Measurements from ENCODE around the gene HVCN1. TPM values are rescaled to one million over a fixed set of nuclear protein-coding genes. Genes with fewer than 3 reads are reported as not detected.

The HVCN1 gene
- total and polyA plus RNA-seq, 4 donors: 9.1 to 16.7 (median 10.8) TPM

DNA sequence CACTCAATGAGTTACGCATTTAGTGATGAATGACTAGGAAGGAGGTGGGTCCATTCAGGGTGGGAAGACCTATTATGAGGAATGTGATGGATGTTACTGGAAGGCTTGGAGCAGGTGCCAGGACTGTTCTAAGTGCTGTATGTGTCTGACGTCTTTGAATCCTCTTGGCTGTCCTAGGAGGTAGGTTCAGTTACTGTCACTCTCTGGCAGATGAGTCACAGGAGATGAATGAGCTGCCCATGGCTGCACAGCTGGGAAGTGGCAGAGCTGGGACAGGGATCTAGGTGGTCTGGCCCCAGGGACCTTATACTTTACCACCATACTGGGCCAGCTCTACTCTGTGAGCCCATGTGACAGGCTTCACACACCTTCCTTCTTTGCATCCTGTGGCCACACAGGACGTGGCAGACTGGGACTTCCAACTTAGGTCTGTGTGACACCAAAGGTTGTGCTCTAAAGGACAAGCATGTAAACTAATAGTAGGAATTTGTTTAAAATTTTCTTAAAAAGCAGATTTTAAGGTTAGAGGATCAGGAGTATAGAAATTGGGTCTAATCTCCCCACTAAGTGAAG, 51.0 kb downstream of the HVCN1 start:
- 75 to 76% methylated on average over 3 of the region's 3 CpGs for WGBS, 2 donors
- Histone ChIP-seq H3K9me3 (ENCODE audit: control insufficient read depth in 4 of 4, insufficient read depth in 3 of 4, low read length in 3 of 4) (no peaks in the 10 kb centered on the region), H3K4me1 (ENCODE audit: control insufficient read depth in 5 of 5, insufficient read depth in 5 of 5, low read length in 5 of 5) (no peaks in the 10 kb centered on the region), H3K4me3 (no peak overlapping the region), H3K27me3 (ENCODE audit: control insufficient read depth in 3 of 3, insufficient read depth in 3 of 3, low read length in 2 of 3) (no peaks in the 10 kb centered on the region), H3K9ac (ENCODE audit: insufficient read depth in 1 of 2, low read length in 2 of 2) (no peak overlapping the region), H3K36me3 (ENCODE audit: control insufficient read depth in 4 of 4, insufficient read depth in 4 of 4, low read length in 4 of 4) (peaks cover 0 to 21% (median 5%) of the 10 kb centered on the region in 4 donors), H3K27ac (ENCODE audit: low read depth in 1 of 2, low read length in 1 of 2) (no peak overlapping the region)
- DNase-seq: no peak
- no peak for ATAC-seq (ENCODE audit: insufficient read depth, low FRiP score)
- TF ChIP-seq, protein P1, sequence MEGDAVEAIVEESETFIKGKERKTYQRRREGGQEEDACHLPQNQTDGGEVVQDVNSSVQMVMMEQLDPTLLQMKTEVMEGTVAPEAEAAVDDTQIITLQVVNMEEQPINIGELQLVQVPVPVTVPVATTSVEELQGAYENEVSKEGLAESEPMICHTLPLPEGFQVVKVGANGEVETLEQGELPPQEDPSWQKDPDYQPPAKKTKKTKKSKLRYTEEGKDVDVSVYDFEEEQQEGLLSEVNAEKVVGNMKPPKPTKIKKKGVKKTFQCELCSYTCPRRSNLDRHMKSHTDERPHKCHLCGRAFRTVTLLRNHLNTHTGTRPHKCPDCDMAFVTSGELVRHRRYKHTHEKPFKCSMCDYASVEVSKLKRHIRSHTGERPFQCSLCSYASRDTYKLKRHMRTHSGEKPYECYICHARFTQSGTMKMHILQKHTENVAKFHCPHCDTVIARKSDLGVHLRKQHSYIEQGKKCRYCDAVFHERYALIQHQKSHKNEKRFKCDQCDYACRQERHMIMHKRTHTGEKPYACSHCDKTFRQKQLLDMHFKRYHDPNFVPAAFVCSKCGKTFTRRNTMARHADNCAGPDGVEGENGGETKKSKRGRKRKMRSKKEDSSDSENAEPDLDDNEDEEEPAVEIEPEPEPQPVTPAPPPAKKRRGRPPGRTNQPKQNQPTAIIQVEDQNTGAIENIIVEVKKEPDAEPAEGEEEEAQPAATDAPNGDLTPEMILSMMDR (IDR thresholded peaks at IDR 0.05; ENCODE audit: control extremely low read depth, extremely low read depth): no peak

GRCh38 chr12:110636516-110636915, 52.4 kb downstream of the HVCN1 start:
- TF ChIP-seq, protein P1 (IDR thresholded peaks at IDR 0.05; ENCODE audit: control extremely low read depth, extremely low read depth): no peak
- no peaks in the 10 kb centered on the region for H3K9me3 ChIP-seq (ENCODE audit: control insufficient read depth in 4 of 4, insufficient read depth in 3 of 4, low read length in 3 of 4)
- no peaks in the 10 kb centered on the region for H3K27me3 ChIP-seq (ENCODE audit: control insufficient read depth in 3 of 3, insufficient read depth in 3 of 3, low read length in 2 of 3)
- 86 to 94% methylated on average over 5 of the region's 5 CpGs for whole genome bisulfite sequencing, 2 donors
- H3K4me1 ChIP-seq (ENCODE audit: control insufficient read depth in 5 of 5, insufficient read depth in 5 of 5, low read length in 5 of 5): no peaks in the 10 kb centered on the region
- DNase-seq: no peak
- no peak overlapping the region for H3K27ac ChIP-seq (ENCODE audit: low read depth in 1 of 2, low read length in 1 of 2)
- peaks cover 0 to 28% (median 7%) of the 10 kb centered on the region in 4 donors for H3K36me3 ChIP-seq (ENCODE audit: control insufficient read depth in 4 of 4, insufficient read depth in 4 of 4, low read length in 4 of 4)
- no peak overlapping the region for H3K4me3 ChIP-seq
- no peak for ATAC-seq (ENCODE audit: insufficient read depth, low FRiP score)
- no peak overlapping the region for H3K9ac ChIP-seq (ENCODE audit: insufficient read depth in 1 of 2, low read length in 2 of 2)

GRCh38 chr12:110635055-110635454, 53.9 kb downstream of the HVCN1 start:
- H3K27ac ChIP-seq (ENCODE audit: low read depth in 1 of 2, low read length in 1 of 2): no peak overlapping the region
- ATAC-seq (ENCODE audit: insufficient read depth, low FRiP score) (no peak), DNase-seq (no peak)
- no peaks in the 10 kb centered on the region for H3K27me3 ChIP-seq (ENCODE audit: control insufficient read depth in 3 of 3, insufficient read depth in 3 of 3, low read length in 2 of 3)
- no peak overlapping the region for H3K9ac ChIP-seq (ENCODE audit: insufficient read depth in 1 of 2, low read length in 2 of 2)
- no peak overlapping the region for H3K4me3 ChIP-seq
- peaks cover under 1 to 26% (median 5%) of the 10 kb centered on the region in 4 donors for H3K36me3 ChIP-seq (ENCODE audit: control insufficient read depth in 4 of 4, insufficient read depth in 4 of 4, low read length in 4 of 4)
- TF ChIP-seq, protein P1 (IDR thresholded peaks at IDR 0.05; ENCODE audit: control extremely low read depth, extremely low read depth): no peak
- no peaks in the 10 kb centered on the region for H3K9me3 ChIP-seq (ENCODE audit: control insufficient read depth in 4 of 4, insufficient read depth in 3 of 4, low read length in 3 of 4)
- H3K4me1 ChIP-seq (ENCODE audit: control insufficient read depth in 5 of 5, insufficient read depth in 5 of 5, low read length in 5 of 5): no peaks in the 10 kb centered on the region

All from lung (tissue), 12 donors.